ENCODE data around the gene JOSD1.

The JOSD1 gene

GRCh38 chr22:38710866-38711265 lies 10.1 kb upstream of the JOSD1 start:
- no peak for DNase-seq

- no peak for DNase-seq
These were observed 9.6 kb upstream of the JOSD1 start for GRCh38 chr22:38710351-38710750.

- no peak for DNase-seq
These were observed 8.6 kb upstream of the JOSD1 start for GRCh38 chr22:38709306-38709705.

- DNase-seq, result no peak
These were observed 7.2 kb upstream of the JOSD1 start for GRCh38 chr22:38707984-38708383.

- DNase-seq, result no peak
These were observed 6.6 kb upstream of the JOSD1 start for GRCh38 chr22:38707346-38707745.

- DNase-seq, result no peak
These were observed 6.1 kb upstream of the JOSD1 start for GRCh38 chr22:38706901-38707195.

GRCh38 chr22:38706101-38706900 lies 5.6 kb upstream of the JOSD1 start:
- DNase-seq, result peak; percentile 60

GRCh38 chr22:38705235-38706100 lies 4.7 kb upstream of the JOSD1 start, which contains the start of gene GTPBP1:
TSS of gene GTPBP1 (plus strand) at chr22:38705944. CDS start at chr22:38705956, 12 bp downstream.
- peak; percentile 100 for DNase-seq

GRCh38 chr22:38704654-38705234 lies 4.0 kb upstream of the JOSD1 start:
- no peak for DNase-seq

- DNase-seq, result no peak
These were observed 414 bp downstream of the JOSD1 start for GRCh38 chr22:38700270-38700788.

GRCh38 chr22:38699784-38700183 lies 959 bp downstream of the JOSD1 start:
- no peak for DNase-seq

GRCh38 chr22:38699143-38699542 lies 1.6 kb downstream of the JOSD1 start:
- no peak for DNase-seq

- no peak for DNase-seq
These were observed 2.2 kb downstream of the JOSD1 start for GRCh38 chr22:38698407-38699094.

- no peak for DNase-seq
These were observed 3.2 kb downstream of the JOSD1 start for GRCh38 chr22:38697425-38698089.

- DNase-seq, result no peak
These were observed 3.9 kb downstream of the JOSD1 start for GRCh38 chr22:38696606-38697424.

GRCh38 chr22:38694940-38695339 lies 5.8 kb downstream of the JOSD1 start:
- no peak for DNase-seq

- DNase-seq, result no peak
These were observed 6.7 kb downstream of the JOSD1 start for GRCh38 chr22:38694049-38694448.

- DNase-seq, result no peak
These were observed 11.1 kb downstream of the JOSD1 start for GRCh38 chr22:38689651-38690050.

- DNase-seq, result no peak
These were observed 15.0 kb downstream of the JOSD1 start for GRCh38 chr22:38685761-38686160.

- no peak for DNase-seq
These were observed 15.8 kb downstream of the JOSD1 start for GRCh38 chr22:38684895-38685294.

GRCh38 chr22:38681582-38682335 lies 19.0 kb downstream of the JOSD1 start, which contains the start of gene TOMM22:
TSS of gene TOMM22 (plus strand) at chr22:38681957. CDS start at chr22:38681979, 22 bp downstream.
- peak; percentile 94 for DNase-seq
